ENCODE measurements around the gene MTIF3.

DNA sequence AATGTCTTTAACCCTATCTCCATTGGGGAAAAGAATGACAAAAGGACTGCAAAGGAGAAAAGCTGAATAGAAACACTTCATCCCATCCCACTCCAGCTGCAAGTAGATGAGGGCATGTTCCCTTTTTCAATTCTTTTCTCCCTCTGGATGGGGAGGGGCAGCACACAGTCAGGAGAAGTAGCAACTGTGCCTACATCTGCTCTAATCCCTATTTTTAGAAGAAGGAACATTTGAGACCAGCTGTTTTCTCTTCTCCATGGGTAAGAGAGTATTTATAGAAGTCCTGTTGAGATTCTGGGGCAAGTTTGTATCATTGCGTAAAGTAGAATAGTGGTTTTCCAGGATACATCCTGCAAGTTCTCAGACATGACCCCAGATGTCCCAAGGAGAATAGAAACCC, 35.2 kb downstream of the MTIF3 start:
- TF ChIP-seq CTCF (conservative IDR thresholded peaks at IDR 0.05; ENCODE audit: low read length) = no peak
- TF ChIP-seq EZH2phosphoT487 (IDR thresholded peaks at IDR 0.05; ENCODE audit: borderline replicate concordance, low read depth, low read length) = no peak
